Liver (tissue), 3 donors: ENCODE measurements around the gene STX2.

Experiments used
- ATF3 ChIP-seq: IDR thresholded peaks from 2 replicates; pipeline ENCODE4 v1.6.1; 2016; ENCODE audit warnings: antibody characterized with exemption
- JUND ChIP-seq, 2 donors: IDR thresholded peaks; 2 replicates each; pipeline ENCODE4 v1.6.1; 2016; ENCODE audit warnings: antibody characterized with exemption in 2 of 2
- TF ChIP-seq, protein P1 (sequence below): fragments of 150-350 bp; IDR thresholded peaks from 2 replicates; pipeline ENCODE4 v1.5.1; 2017; ENCODE audit warnings: improper control_type of control experiment, low read depth, low read length; ENCODE audit not compliant: missing input control
- TF ChIP-seq, protein P2 (sequence below): IDR thresholded peaks from 2 replicates; pipeline ENCODE4 v1.6.1; 2016; ENCODE audit warnings: antibody characterized with exemption, mild to moderate bottlenecking
- donor health status: healthy.
- donor health status: healthy.

DNA sequence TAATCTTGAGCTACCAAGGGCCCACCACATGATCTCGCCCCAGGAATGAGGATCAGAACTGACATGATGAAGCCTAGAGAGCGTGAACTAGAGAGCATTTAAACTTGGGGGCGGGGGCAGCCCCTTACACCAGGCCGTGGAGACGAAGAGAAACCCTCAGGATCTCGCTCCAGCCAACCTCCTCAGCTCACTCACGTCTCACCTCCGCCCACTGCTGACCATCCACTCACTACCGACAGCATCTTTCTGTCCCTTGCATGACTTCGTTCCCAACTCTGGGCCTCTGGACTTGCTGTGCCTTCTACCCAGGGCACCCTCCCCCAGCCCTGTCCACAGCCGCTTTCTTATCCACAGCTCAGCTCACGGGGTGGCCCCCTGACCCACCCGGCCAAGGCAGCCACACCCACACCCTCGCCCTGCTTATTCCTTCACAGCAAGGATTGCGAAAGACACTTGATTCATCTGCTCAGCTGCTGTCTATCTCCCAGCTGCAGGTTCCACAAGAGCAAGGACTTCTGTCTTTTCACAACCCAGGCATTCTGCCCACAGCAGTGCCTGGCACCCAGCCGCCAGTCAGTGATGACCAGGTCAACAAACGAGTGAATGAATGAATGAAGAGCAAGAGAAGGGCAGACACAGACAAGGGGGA lies 6.4 kb downstream of the STX2 start:
- TF ChIP-seq, protein P1, sequence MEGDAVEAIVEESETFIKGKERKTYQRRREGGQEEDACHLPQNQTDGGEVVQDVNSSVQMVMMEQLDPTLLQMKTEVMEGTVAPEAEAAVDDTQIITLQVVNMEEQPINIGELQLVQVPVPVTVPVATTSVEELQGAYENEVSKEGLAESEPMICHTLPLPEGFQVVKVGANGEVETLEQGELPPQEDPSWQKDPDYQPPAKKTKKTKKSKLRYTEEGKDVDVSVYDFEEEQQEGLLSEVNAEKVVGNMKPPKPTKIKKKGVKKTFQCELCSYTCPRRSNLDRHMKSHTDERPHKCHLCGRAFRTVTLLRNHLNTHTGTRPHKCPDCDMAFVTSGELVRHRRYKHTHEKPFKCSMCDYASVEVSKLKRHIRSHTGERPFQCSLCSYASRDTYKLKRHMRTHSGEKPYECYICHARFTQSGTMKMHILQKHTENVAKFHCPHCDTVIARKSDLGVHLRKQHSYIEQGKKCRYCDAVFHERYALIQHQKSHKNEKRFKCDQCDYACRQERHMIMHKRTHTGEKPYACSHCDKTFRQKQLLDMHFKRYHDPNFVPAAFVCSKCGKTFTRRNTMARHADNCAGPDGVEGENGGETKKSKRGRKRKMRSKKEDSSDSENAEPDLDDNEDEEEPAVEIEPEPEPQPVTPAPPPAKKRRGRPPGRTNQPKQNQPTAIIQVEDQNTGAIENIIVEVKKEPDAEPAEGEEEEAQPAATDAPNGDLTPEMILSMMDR, result no peak
- TF ChIP-seq, protein P2, sequence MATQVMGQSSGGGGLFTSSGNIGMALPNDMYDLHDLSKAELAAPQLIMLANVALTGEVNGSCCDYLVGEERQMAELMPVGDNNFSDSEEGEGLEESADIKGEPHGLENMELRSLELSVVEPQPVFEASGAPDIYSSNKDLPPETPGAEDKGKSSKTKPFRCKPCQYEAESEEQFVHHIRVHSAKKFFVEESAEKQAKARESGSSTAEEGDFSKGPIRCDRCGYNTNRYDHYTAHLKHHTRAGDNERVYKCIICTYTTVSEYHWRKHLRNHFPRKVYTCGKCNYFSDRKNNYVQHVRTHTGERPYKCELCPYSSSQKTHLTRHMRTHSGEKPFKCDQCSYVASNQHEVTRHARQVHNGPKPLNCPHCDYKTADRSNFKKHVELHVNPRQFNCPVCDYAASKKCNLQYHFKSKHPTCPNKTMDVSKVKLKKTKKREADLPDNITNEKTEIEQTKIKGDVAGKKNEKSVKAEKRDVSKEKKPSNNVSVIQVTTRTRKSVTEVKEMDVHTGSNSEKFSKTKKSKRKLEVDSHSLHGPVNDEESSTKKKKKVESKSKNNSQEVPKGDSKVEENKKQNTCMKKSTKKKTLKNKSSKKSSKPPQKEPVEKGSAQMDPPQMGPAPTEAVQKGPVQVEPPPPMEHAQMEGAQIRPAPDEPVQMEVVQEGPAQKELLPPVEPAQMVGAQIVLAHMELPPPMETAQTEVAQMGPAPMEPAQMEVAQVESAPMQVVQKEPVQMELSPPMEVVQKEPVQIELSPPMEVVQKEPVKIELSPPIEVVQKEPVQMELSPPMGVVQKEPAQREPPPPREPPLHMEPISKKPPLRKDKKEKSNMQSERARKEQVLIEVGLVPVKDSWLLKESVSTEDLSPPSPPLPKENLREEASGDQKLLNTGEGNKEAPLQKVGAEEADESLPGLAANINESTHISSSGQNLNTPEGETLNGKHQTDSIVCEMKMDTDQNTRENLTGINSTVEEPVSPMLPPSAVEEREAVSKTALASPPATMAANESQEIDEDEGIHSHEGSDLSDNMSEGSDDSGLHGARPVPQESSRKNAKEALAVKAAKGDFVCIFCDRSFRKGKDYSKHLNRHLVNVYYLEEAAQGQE, result no peak
- TF ChIP-seq JUND (IDR thresholded peaks at IDR 0.05) (no peak), ATF3 (no peak)
